ENCODE measurements around the gene TLR9.

Gene TLR9

DNA sequence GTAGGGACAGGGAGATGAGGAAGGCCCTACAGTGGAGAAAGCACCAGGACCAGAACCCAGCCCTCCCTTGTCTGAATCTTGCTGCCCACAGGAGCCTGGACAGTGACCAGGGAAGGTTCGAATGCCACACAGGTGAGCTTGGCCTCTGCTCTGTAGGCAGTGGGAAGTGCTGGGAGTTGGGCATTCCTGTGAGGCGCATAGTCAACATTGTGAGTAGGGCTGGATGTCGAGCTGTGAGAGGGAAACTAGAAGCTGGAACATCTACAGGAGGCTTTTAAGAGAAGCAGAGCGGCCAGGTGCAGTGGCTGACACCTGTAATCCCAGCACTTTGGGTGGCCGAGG, 47.8 kb downstream of the TLR9 start:
- TF ChIP-seq, protein P1, sequence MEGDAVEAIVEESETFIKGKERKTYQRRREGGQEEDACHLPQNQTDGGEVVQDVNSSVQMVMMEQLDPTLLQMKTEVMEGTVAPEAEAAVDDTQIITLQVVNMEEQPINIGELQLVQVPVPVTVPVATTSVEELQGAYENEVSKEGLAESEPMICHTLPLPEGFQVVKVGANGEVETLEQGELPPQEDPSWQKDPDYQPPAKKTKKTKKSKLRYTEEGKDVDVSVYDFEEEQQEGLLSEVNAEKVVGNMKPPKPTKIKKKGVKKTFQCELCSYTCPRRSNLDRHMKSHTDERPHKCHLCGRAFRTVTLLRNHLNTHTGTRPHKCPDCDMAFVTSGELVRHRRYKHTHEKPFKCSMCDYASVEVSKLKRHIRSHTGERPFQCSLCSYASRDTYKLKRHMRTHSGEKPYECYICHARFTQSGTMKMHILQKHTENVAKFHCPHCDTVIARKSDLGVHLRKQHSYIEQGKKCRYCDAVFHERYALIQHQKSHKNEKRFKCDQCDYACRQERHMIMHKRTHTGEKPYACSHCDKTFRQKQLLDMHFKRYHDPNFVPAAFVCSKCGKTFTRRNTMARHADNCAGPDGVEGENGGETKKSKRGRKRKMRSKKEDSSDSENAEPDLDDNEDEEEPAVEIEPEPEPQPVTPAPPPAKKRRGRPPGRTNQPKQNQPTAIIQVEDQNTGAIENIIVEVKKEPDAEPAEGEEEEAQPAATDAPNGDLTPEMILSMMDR (IDR thresholded peaks at IDR 0.05; ENCODE audit: low read depth, low read length, missing control alignments), result no peak
- H3K4me3 ChIP-seq (ENCODE audit: low read depth, low read length), result no peak overlapping the region
- no peak for DNase-seq (ENCODE audit: low read depth)

DNA sequence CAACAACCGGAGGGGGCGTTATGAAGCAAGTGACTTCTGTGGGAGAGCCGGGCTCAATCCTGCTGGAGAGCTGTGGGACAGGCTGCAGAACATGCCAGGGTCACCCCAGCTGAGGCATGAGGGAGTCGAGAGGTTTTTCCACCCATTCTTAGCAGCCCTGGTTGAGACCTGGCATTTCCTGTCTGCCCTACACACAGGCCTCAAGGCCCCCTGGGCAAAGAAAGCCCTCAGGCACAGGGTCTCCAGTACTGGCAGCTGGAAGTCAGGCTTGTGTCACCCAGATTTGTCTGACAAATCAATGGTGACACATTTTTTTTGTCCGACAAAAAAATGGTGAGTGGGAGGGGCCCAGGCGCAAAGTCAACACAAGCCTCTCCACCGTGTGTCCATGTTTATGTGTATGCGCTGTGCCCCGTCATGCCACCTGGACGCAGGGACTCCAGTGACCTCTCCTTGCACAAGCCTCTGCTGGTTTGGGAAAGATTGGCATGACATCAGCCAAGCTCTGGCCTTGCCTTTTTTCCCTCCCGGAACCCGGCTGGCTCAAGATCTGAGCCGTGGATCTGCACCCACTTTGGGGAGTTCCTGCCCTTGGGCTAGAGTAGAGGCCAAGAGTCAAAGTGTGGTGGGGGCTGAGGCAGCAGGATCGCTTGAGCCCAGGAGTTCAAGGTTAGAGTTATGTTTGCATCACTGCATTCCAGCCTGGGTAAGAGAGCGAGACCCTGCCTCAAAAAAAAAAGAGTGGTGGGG, 48.3 kb downstream of the TLR9 start:
- TF ChIP-seq, protein P1 (IDR thresholded peaks at IDR 0.05; ENCODE audit: low read depth, low read length, missing control alignments), result no peak
- H3K4me3 ChIP-seq (ENCODE audit: low read depth, low read length), result no peak overlapping the region
- no peak for DNase-seq (ENCODE audit: low read depth)

DNA sequence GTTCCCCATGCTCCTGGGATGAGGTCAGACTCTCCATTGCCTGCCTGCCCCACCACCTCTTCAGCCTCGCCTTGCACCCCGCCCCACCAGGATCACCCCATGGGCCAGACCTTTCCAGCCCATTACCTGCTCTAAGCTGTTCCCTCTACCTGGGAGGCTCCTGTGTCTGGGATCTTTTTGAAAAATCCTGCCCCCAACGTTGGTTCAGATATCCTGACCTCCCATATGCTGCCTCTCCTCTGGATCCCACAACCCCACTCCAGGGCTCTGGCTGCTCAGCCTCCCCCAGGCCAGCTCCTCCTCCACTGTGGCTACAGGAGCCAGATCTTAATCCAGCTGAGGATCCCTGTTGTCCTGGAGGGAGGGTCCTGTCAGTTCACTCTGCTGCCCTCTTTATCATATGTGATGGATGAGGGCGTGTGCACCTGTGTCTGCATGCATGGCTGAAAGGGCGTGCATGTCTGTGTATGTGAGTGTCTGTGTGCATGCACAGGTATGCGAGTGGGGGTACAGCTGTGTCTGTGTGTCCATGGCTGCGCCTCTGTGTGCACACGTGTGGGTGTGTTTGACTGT, 49.2 kb downstream of the TLR9 start:
- TF ChIP-seq, protein P1 (IDR thresholded peaks at IDR 0.05; ENCODE audit: low read depth, low read length, missing control alignments), result no peak
- no peak overlapping the region for H3K4me3 ChIP-seq (ENCODE audit: low read depth, low read length)
- no peak for DNase-seq (ENCODE audit: low read depth)

DNA sequence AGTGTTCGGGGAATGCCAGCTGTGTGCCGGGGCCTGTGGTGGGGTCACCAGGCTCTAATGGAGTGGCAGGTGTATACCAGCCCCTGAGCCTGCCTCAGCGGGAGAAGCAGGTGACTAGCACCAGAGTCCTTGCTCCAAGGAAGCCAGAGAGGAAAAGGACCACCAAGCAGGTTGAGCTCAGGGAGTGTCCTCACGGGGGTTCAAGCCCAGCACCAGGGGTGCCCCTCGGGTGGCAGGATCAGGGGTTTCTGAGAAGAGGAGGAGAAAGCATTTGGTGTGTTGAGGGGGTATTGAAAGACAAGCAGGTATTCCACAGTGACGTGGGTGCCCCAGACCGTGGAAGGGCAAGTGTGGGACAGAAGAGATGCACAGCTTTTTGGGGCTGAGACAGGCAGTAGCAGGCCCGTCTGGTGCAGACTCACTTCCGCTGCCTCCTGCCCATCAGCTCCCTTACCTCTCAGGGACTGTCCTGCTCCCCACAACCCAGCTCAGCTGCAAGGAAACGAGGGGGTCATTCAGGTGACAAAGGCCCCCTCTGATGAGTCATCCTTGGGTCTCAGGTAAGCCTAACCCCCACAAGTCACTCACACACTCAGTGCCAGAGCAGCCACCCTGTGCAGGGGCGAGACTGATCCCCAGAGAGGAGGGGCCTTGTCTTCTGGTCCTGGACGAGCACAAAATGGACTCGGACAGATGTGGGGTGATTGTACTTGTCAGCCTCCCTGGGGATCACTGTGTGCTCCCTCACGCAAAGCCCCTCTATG, 49.8 kb downstream of the TLR9 start:
- TF ChIP-seq, protein P1 (IDR thresholded peaks at IDR 0.05; ENCODE audit: low read depth, low read length, missing control alignments), result no peak
- no peak for DNase-seq (ENCODE audit: low read depth)
- no peak overlapping the region for H3K4me3 ChIP-seq (ENCODE audit: low read depth, low read length)

DNA sequence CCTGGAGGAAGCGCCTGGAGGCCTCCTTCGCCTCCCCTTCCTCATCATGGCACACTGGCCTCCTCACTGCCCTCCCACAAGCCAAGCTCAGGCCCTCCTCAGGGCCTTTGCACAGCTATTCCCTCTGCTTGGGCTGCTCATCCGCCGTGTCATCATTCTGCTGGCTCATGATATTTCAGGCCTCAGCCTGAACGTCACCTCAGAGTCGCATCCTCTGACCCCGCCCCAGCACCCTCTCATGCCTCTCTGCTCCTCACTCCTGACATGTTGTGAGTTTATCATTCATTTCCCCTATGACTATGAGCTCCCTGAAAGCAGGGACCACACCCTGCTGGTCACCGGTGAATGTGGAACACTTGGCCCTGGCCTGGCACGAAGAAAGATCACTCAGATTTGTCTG, 50.5 kb downstream of the TLR9 start:
- TF ChIP-seq, protein P1 (IDR thresholded peaks at IDR 0.05; ENCODE audit: low read depth, low read length, missing control alignments), result no peak
- H3K4me3 ChIP-seq (ENCODE audit: low read depth, low read length), result no peak overlapping the region
- DNase-seq (ENCODE audit: low read depth), result no peak

DNA sequence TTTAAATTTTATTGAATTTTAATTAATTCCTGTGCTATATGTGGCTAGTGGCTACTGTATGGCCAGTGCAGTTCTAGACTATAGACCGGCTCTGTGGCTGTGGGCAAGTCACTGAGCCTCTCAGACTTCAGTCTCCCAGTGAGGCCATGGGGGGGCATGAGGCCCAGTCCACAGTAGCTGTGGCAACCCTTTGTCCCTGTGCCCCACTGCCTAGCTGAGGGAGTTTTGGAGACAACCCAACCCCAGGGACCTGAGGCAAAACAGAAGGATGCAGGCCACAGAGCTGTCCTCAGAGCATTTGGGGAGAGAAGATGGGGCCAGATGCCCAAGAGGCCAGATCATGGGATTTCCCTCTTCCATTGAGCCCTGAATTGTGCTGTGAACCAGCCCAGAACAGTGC, 52.3 kb downstream of the TLR9 start:
- H3K4me3 ChIP-seq (ENCODE audit: low read depth, low read length), result no peak overlapping the region
- DNase-seq (ENCODE audit: low read depth), result no peak
- TF ChIP-seq, protein P1 (IDR thresholded peaks at IDR 0.05; ENCODE audit: low read depth, low read length, missing control alignments), result no peak

Measured in GM12864 (cell line).